Liver (tissue), 9 donors: Measurements from ENCODE around the gene MAML3. TPM values are rescaled to one million over a fixed set of nuclear protein-coding genes. Genes with fewer than 3 reads are reported as not detected.

Source experiments
- DNase-seq: peaks from one replicate; pipeline ENCODE4 v3.0.0-alpha.2; 2017; ENCODE audit warnings: low spot score
- H3K27ac ChIP-seq, 2 donors: one replicate each; pipeline ENCODE4 v1.7.0; 2013; ENCODE audit warnings: inconsistent platforms in 2 of 2, low read length in 2 of 2, control low read depth in 1 of 2, low read depth in 1 of 2, mild to moderate bottlenecking in 1 of 2
- H3K27me3 ChIP-seq, 4 donors: one replicate each; pipeline versions ENCODE4 v1.6.1 to v1.7.0; 2013; ENCODE audit warnings: low read length in 3 of 4, inconsistent platforms in 1 of 4, mild to moderate bottlenecking in 1 of 4, moderate library complexity in 1 of 4; ENCODE audit not compliant: control insufficient read depth in 4 of 4, insufficient read depth in 4 of 4
- H3K36me3 ChIP-seq, 4 donors: one replicate each; pipeline versions ENCODE4 v1.6.1 to v1.7.0; 2013; ENCODE audit warnings: low read length in 3 of 4, mild to moderate bottlenecking in 3 of 4, low read depth in 1 of 4, moderate library complexity in 1 of 4; ENCODE audit not compliant: control insufficient read depth in 4 of 4, insufficient read depth in 3 of 4
- H3K4me1 ChIP-seq, 4 donors: one replicate each; pipeline versions ENCODE4 v1.6.1 to v1.7.0; 2013; ENCODE audit warnings: low read length in 3 of 4, mild to moderate bottlenecking in 3 of 4, moderate library complexity in 1 of 4; ENCODE audit not compliant: control insufficient read depth in 4 of 4, insufficient read depth in 4 of 4
- H3K4me3 ChIP-seq, 3 donors: one replicate each; pipeline versions ENCODE4 v1.6.1 to v1.7.0; 2013; ENCODE audit warnings: low read length in 3 of 3, control low read depth in 1 of 3, low read depth in 1 of 3, mild to moderate bottlenecking in 1 of 3
- H3K9ac ChIP-seq, 2 donors: one replicate each; pipeline ENCODE4 v1.7.0; 2013; ENCODE audit warnings: low read length in 2 of 2, mild to moderate bottlenecking in 2 of 2, moderate library complexity in 2 of 2, control low read depth in 1 of 2, low read depth in 1 of 2
- H3K9me3 ChIP-seq, 4 donors: one replicate each; pipeline versions ENCODE4 v1.6.1 to v1.7.0; 2013; ENCODE audit warnings: low read length in 3 of 4; ENCODE audit not compliant: control insufficient read depth in 4 of 4
- CTCF ChIP-seq: fragments of 150-350 bp; IDR thresholded peaks from 2 replicates; pipeline ENCODE4 v1.5.1; 2017; ENCODE audit warnings: improper control_type of control experiment, low read depth, low read length; ENCODE audit not compliant: missing input control
- EGR1 ChIP-seq, 2 donors: IDR thresholded peaks; 2 replicates each; pipeline ENCODE4 v1.6.1; 2016 to 2018; ENCODE audit warnings: antibody characterized with exemption in 2 of 2, low read depth in 2 of 2
- FOXA1 ChIP-seq: IDR thresholded peaks from 2 replicates; pipeline ENCODE4 v1.6.1; 2016; ENCODE audit warnings: antibody characterized with exemption
- HNF4A ChIP-seq, 2 donors: conservative IDR thresholded peaks; 2 replicates each; pipeline ENCODE4 v1.6.1; 2016; ENCODE audit warnings: antibody characterized with exemption in 2 of 2, mild to moderate bottlenecking in 2 of 2
- JUND ChIP-seq, 2 donors: IDR thresholded peaks; 2 replicates each; pipeline ENCODE4 v1.6.1; 2016; ENCODE audit warnings: antibody characterized with exemption in 2 of 2
- NR2F2 ChIP-seq: IDR thresholded peaks from 2 replicates; pipeline ENCODE4 v1.6.1; 2016; ENCODE audit warnings: antibody characterized with exemption
- REST ChIP-seq: IDR thresholded peaks from 2 replicates; pipeline ENCODE4 v1.6.1; 2016; ENCODE audit warnings: antibody characterized with exemption, mild to moderate bottlenecking
- WGBS: extraction: QIAGEN DNeasy Blood & Tissue Kit; methylation state at CpG from one replicate; pipeline ENCODE4 v1.1.7; 2013; 5-methylcytosine and 5-hydroxymethylcytosine counted together
- polyA plus RNA-seq, 2 donors: library from polyadenylated mRNA; stranded (reverse) in 1 of 2; unstranded in 1 of 2; fragments of 200-250 nt in 1 of 2; fragments of >200 nt in 1 of 2; fragmentation: Nextera tagmentation in 1 of 2; extraction: Ambion mirVana in 1 of 2; gene quantifications; one replicate each; pipeline versions ENCODE4 v1.2.1 to v1.2.3, GENCODE V29; 2013 to 2015
- total RNA-seq, 2 donors: library from RNA; depleted of rRNA; stranded (reverse); fragments of >200 nt; gene quantifications; one replicate each; pipeline ENCODE4 v1.2.3, GENCODE V29; 2014
- donor health status: healthy.
- donor health status: healthy.
- donor health status: healthy.
- donor health status: healthy.
- donor health status: healthy.

Gene MAML3
- total and polyA plus RNA-seq, 4 donors = 1.3 to 4.3 (median 2.7) TPM

- Histone ChIP-seq H3K36me3 (no peaks in the 10 kb centered on the region), H3K9me3 (no peaks in the 10 kb centered on the region), H3K9ac (no peak overlapping the region), H3K27me3 (no peaks in the 10 kb centered on the region), H3K4me3 (no peak overlapping the region), H3K27ac (no peak overlapping the region), H3K4me1 (no peaks in the 10 kb centered on the region)
- no peak for DNase-seq
- TF ChIP-seq HNF4A (conservative IDR thresholded peaks at IDR 0.05) = peak in 1 of 2 donors; percentile 11
- TF ChIP-seq CTCF = no peak
- TF ChIP-seq EGR1 (IDR thresholded peaks at IDR 0.05; ENCODE audit: low read depth in 2 of 2) = no peak
- TF ChIP-seq FOXA1 = no peak
- WGBS = 75% methylated on average over 5 of the region's 5 CpGs
Observed at GRCh38 chr4:139823746-139824145, 330.2 kb downstream of the MAML3 start.

GRCh38 chr4:139823345-139823744 is 330.6 kb downstream of the MAML3 start:
- 99% methylated on average over 4 of the region's 4 CpGs for WGBS

More at GRCh38 chr4:139823345-139823744, 330.6 kb downstream of the MAML3 start:
- no peak overlapping the region for H3K4me3 ChIP-seq
- no peaks in the 10 kb centered on the region for H3K4me1 ChIP-seq
- no peak overlapping the region for H3K9ac ChIP-seq
- no peaks in the 10 kb centered on the region for H3K9me3 ChIP-seq
- no peak overlapping the region for H3K27ac ChIP-seq
- no peaks in the 10 kb centered on the region for H3K36me3 ChIP-seq
- no peak for DNase-seq
- TF ChIP-seq NR2F2 (no peak), CTCF (no peak), JUND (IDR thresholded peaks at IDR 0.05) (no peak), REST (no peak)
- no peaks in the 10 kb centered on the region for H3K27me3 ChIP-seq
